ENCODE data around the gene NR3C1.

The NR3C1 gene

DNA sequence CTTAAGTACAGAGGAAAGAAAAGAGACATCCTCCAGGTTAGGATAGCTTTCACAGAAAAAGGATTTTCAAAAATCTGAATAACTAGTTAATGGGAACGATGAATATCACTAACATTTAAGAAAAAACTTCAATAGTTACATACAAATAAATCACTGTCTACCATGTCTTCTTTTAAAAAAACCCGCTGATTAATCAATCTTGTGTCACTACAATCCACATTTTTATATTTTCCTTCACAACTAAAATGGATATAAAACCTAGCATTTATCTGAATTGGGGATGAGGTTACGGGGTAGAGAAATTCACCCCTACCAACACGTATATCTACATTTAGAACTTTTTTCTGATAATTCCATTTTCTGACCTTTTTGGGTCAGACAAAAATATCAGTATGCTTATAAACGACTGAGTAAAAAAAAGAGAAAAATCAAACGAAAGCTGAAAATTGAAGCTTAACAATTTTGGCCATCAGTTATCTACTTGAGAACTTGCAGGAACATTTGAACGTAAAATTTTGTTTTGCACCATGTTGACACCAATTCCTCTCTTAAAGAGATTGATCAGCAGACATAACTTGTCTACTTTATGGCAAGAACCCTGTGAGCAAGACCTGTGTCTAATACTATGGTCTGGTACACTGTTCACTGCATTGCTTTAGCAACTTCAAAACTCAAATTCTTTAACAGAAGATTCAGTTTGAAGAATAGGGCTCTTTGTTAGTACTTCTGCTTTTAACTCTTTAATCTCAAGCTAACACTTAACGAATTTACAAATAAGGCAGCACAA is 4.8 kb downstream of the NR3C1 start:
- DNase-seq (ENCODE audit: low spot score): no peak

DNA sequence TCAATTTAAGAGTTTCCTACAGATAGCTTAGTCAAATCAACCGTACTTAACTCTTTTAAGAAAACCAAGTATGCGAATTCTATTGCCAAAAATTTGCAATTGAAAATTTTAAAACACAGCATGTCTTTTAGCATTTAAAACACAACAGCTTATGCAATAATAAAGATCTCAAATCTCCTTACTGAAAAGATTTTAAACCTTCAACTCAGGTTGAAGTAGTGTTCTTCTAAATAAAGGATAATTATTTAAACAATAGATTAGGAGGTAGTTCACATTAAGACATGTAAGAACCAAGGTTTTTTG is 5.5 kb downstream of the NR3C1 start:
- DNase-seq (ENCODE audit: low spot score): no peak

DNA sequence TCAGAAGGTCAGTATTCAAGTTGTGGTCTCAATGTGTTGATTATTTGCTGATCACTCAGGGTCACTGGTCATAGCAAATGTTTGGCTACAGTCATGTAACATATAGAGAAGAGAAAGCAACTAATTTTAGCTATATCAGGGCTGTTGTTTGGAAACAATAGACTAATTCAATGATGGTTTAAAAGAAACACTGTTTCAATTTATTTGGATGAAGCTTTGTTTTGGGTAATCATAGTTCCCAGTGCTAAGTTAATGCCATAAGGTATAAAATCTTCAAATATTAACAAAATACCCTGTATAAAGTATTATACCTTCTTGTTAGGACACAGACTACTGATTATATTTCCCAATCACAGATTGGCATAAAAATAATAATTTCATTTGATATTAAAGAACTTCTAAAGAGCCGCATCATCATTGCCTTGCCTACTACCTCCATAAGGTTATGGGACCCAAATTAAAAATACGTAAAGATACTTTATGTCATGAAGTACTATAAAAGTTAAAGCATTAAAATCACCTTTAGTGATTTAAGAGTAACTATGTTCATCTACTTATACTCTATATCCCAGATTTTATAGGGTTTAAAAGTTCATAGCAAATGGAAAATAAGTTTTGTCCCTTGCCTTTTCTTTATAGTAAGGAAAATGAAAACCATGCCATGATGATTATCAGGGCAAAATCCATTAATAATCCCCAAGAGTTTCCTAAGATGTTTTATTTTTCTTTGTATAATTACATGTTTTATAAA is 6.0 kb downstream of the NR3C1 start:
- DNase-seq (ENCODE audit: low spot score): no peak

DNA sequence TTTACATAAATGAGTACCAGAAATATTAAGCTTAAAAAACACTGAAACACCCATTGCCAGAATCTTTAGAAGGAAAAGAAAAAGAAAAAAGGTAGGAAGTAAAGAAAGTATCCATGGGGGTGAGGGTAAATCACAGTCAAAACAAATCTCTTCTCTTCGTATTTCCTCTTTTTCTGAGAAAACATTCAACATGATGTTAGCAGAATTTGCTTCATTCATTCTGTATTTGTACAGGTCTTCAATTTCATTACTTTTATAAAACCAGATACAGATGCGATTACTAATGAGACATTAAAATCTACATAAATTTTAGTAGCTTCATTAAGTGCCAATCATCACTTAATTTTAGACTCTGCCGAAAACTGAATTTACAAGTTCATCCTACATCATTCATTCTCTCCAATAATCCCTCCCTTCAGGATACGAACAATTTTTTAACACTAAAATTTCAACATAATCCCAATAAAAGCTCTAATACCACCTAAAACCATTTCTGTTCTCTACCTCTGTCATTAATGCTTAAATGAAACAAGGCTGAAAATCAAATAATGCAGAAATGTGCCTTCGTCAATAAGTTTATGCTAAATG is 7.0 kb downstream of the NR3C1 start:
- no peak for DNase-seq (ENCODE audit: low spot score)

DNA sequence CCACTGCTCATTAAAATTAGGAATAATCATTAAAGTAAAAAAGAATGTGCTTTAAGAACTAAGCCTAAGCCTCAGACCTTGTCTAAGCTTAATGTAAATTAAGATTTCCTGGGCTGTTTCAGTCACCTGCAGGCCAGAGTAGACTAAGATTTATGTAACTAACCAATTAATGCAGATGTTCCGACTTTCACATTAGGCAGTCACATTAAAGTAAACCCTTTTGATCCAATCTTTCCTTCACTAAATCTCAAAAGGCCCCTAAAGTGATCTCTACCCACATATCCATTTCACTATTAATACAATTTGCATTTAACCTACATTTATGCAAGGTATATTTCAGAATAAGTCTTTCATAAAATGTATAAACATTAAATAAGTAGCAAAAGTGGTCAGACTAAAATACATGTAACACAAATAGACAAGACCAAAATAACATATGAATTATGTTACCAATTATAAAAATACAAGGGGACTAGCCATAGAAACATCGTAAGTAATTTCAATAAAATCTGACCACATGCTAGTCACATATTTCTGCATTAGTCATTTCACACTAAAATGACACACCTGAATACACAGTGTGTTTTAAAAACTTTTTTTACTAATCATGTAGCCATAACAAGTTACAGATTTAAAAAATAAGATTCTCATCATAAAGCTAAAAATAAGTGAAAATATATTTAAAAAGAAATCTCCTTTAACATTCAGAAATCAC is 7.7 kb downstream of the NR3C1 start:
- no peak for DNase-seq (ENCODE audit: low spot score)

DNA sequence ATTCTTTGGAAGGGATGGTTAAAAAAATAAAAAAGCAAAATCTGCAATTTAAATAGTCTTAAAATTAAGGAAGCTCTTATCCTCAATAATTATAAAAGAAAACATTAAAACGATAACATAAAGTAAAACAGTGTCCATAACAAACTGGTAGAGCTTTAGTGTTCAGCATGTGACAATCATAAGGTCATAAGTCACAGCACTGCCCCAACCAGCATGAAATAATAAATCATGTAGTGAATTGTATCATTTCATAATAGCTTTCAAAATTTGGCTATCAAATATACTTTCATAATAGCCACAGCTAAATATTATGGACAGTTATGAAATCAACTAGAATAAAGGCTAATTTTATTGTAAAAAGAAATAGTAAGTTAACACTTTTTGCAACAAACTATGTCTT is 10.0 kb downstream of the NR3C1 start:
- no peak for DNase-seq (ENCODE audit: low spot score)

DNA sequence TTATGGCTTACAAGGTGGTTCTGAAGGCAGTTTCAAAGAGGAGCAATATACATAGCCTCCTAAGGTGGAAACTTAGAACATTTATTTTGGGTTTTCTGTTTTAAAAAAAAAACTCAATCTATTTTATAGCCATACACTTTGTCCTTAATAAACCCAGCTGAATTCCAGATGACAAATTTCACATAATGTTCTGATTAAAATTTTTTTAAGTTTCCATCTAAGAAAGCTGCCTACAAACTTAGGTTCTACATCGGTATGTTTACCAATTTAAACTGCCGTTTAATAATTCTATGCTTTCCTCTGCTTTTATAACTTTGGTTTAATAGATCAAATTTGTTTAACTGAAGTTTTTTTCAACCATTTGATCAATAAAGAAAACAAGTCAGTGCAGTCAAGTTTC is 12.5 kb downstream of the NR3C1 start:
- no peak for DNase-seq (ENCODE audit: low spot score)

DNA sequence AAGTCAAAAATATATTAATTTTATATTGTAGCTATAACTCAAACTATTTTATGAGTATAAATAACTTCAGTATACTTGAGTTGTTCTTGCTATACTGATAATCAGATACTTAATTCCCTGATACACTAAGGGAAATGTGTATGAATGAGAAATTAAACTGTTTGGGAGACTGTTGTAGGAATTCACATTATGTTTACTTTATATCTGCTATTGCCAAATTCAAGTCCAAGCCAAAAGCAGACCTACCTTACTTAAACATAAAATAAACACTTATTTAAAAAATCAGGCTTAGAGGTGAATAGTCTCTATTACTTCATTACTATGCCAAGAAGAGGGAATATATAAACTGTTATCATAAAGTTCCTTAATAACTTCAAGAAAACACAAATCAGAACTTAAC is 13.2 kb downstream of the NR3C1 start:
- DNase-seq (ENCODE audit: low spot score): no peak

DNA sequence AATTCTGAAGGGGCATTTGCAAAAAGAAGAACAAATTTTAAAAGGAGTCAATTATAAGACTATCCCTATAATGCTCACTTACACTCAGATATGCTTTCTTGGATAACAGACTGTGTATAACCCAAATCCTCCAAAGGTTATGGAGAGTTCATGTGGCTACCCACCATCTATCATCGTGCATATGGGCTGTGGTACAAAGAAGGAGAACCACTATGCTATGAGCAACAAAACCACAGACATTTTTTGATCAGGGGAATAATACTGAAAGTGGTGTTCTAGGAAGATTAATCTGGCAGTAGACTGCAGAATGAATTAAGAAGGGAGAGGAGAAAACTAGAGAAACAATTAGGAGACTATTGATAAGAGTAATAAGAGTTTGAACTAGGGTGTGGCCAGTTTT is 16.8 kb downstream of the NR3C1 start:
- DNase-seq (ENCODE audit: low spot score): no peak

DNA sequence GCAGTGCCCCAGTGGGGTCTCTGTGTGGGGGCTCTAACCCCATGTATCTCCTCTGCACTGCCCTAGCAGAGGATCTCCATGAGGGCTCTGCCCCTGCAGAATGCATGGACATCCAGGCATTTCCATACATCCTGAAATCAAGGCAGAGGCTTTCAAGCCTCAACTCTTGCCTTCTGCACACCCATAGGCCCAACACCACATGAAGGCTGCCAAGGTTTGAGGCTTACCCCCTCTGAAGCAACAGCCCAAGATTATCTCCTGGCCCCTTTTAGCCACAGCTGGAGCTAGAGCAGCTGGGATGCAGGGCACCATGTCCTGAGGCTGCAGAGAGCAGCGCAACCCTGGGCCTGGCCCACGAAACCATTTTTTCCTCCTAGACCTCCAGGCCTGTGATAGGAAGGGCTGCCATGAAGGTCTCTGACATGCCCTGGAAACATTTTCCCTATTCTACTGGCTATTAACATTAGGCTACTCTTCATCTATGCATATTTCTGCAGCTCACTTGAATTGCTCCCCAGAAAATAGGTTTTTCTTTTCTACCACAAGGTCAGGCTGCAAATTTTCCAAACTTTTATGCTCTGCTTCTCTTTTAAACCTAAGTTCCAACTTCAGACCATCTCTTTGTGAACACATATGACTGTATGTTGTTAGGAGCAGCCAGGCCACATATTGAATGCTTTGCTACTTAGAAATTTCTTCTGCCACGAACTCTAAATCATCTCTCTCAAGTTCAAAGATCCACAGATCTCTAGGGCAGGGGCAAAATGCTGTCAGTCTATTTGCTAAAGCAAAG is 18.4 kb downstream of the NR3C1 start:
- DNase-seq (ENCODE audit: low spot score): no peak

DNA sequence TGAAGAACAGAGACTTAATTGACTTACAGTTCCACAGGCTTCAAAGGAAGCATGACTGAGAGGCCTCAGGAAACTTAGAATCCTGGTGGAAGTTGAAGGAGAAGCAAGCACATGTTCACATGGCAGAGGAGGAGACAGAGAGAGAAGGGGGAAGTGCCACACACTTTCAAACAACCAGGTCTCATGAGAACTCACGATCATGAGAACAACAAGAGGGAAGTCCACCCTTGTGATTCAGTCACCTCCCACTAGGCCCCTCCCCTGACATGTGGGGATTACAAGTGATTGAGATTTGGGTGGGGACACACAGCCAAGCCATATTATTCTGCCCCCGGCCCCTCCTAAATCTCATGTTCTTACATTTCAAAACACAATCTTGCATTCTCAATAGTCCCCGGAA is 19.5 kb downstream of the NR3C1 start:
- no peak for DNase-seq (ENCODE audit: low spot score)

DNA sequence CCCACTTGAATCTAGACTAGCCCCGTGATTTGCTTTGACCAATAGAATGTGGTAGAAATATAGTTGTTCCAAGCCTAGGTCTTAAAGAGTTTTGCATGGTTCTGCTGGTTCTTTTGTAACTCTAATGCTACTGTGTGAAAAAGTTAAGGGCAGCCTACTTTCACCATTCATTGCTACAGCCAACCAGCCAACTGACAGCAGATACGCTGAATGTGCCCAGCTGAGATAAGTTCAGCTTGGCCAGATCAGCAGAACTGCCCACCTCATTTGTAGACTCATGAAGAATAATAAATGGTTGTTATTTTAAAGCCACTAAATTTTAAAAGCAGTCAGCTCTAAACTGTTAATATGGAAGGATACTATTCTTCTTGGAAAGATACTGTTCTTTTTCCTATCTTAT is 23.9 kb downstream of the NR3C1 start:
- DNase-seq (ENCODE audit: low spot score): no peak

DNA sequence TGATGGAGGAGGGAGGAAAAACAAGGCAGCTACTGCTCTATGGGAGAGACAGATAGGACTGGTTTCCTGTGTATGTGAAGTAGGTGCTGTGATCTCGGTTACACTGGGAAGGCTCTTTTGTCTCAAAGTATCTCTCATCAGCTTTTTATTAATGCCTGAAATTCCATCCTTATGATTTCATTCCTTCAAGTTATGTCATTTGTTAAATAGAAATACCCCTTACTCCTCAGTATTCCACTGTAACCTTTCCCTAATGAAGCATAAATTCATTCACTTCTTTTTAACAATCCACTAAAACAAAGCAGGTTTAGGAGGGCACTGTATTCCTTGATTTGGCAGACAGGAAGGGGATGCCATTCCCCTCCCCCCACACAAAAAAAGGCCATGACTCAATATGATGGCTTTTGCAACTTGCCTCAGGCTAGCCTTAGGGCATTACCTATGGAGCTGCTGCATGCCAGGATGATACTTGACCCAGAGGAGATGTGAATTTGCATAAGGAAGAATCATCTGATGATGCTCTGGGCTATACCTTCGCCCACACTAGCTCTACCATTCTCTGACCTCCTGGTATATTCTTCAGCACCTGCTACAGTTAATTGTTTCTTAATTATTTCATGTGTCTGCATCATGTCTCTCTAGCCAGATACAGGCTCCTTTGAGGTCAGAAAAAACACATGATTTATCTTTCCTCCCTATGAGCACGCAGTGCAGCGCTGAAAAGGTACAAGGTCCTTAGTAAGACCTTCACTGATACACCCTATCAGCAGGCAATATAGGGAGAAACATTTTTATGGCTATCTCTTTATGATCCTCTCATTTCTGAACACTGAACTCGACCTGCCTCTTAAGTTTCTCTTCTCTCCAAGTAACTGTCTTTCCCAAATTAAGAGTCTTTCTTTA is 26.3 kb downstream of the NR3C1 start:
- DNase-seq (ENCODE audit: low spot score): no peak

DNA sequence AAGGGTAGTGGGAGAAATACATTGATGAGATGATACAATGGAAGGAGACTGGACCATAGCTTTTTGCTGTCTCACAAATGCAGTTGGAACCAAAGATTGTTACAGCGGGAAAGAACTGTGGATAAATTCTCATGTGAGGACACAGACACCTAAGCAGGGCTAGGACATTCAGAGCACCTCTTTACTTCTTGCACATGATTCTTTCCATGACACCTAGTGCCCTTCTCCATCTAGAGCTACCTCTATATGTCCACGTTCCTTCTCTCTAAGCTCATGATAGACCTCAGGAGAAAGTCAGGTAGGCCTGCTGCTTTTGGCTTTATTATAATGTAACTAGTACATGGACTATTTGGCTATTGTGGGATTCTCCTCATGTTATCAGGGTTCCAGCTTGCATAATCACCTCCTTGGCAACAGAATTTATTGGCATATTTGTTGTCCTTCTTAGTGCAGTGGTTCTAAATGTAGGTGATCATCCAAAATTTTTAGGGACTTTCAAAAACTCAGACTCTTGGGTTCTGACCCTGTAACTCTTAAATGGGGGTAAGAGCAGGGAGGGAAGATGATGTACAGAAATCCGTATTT is 27.2 kb downstream of the NR3C1 start:
- no peak for DNase-seq (ENCODE audit: low spot score)

DNA sequence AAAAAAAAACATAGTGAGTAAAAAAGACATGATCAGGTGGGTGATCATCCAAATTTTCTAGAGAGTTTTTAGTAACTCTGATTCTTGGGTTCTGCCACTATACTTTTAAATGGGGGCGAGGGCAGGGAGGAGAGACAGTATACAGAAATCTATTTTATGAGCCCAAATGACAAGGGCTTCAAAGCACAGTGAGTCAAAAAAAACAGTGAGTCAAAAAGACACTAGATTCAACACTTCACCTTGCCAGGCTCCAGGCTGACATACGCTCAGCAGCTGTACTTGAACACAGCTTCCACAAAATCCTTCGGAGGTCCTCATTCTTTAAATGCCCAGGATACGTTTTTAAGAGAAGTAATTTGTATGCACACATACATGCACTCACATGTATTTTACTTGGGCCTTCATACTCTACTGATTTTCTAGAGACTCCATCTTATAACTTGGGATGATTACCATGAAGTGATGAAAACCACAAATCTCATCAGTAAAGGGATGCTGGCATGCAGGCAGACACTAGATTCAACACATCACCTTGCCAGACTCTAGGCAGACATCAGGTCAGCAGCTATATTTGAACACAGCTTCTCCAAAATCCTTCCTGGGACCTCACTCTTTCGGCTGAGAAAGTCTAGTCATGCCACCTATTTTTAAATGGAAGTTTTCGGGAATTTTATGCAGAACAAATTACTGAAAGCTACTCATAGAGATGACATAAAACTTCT is 28.8 kb downstream of the NR3C1 start:
- no peak for DNase-seq (ENCODE audit: low spot score)

DNA sequence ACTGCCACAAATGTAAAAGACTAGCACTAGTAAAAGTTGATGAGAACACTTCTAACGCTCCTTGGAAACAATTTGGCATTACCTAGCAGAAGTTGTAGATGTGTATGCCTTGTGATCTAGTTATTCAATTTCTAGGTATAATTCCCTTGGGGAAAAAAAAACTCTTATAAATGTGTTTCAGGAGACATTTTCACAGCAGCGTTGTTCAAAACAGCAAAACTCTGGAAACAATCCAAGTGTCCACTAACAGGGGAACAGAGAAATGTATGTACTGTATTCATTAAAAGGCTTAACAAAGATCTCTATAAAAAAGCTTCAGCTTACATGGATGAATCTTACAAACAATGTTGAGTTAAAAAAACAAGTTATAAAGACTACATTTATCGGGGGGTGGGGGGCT is 30.4 kb downstream of the NR3C1 start:
- no peak for DNase-seq (ENCODE audit: low spot score)

DNA sequence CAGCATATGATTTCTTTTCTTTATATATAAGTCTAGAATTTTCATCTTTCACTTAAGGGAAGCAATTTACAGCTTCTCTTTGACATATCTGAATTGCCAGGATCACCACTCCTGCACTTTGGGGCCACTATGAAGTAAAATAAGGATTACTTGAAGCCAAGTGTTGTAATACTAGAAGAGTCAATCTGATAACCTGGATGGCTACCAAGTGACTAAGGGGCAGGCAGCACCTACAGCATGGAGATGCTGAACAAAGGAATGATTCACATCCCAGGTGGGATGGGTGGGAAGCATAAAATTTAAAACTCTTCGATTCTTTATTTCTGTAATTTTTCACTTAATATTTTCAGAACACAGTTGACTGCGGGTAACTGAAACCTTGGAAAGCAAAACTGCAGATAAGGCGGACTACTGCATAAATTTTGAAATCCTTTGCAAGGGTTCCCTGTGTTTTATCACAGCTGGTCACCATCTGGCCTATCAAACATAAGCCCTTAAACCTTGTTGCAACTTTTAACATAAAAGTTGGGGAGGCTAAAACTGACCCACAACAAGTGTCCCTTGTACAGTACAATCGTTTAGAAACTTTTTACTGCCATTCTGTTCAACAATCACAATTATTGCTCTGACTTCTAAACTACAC is 31.2 kb downstream of the NR3C1 start:
- DNase-seq (ENCODE audit: low spot score): no peak

DNA sequence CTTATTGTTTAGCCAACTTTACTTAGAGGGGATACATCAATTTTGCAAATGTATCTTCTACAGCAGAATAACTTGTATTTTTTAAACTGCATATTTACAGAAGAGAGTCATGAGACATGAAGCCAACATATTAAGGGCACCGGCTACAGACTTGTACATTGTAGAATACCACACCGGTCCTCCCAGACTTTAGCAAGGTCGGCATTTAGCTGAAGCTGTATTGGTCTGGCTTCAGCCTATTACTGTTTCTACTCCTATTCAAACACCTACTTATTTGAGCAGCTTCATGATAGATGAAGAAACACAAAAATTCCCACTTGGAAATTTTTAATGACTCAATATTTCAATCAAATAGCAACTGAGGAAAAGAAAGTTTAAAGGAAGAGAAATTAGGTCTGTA is 33.0 kb downstream of the NR3C1 start:
- DNase-seq (ENCODE audit: low spot score): no peak

DNA sequence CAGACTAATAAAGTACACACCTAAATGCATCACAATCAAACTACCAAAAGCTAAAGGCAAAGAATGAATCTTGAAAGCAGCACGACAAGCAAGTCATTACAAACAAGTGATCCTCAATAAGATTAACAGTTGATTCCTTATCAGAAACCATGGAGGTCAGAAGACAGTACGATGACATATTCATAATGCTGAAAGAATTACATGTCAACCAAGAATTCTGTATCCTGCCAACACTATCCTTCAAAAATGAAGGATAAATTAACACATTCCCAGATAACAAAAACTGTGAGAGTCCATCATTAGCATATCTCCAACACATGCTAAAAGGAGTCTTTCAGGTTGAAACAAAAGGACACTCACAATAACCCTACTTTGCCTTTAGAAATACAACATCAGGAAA is 39.4 kb downstream of the NR3C1 start:
- no peak for DNase-seq (ENCODE audit: low spot score)
